Measurements from ENCODE around the gene NEIL3. TPM values are rescaled to one million over a fixed set of nuclear protein-coding genes. Genes with fewer than 3 reads are reported as not detected.

NEIL3 gene
- total and polyA plus RNA-seq, 2 donors (not counting 1 experiment from before 2014, with no cell fraction given): 0.15 TPM; not detected in 1

DNA sequence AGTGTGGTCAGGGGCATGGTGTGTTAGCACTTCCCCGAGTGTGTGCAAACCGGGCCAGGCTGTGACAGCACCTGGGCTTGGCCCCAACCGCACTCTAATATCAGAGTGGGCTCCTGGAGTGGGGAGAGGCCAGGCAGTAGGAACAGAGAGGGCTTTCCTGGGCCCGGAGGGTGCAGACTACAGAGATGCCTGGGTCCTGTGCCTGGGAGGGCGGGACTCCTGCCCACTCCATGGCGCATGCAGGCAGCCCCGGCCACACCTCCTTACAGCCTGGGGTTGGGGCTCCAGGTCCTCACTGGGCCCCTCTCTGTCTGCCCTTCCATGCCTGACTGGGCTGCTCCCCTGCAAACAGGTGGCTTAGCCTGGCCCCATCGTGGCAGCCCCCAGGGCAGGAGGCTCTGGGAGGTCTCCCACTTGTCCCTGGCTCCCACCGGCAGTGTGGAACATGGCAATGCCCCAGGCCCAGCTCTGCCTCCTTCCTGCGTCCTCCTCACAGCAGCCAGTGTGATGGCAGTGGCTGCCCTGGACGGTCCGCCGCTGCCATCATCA is 72.2 kb downstream of the NEIL3 start:
- H3K4me1 ChIP-seq (ENCODE audit: control insufficient read depth in 2 of 2, insufficient read depth in 2 of 2, low read length in 2 of 2): no peaks in the 10 kb centered on the region
- H3K4me3 ChIP-seq (ENCODE audit: control extremely low read depth in 1 of 5, extremely low read depth in 1 of 5, insufficient read depth in 1 of 5, low read depth in 2 of 5, low read length in 4 of 5): no peak overlapping the region
- H3K4me2 ChIP-seq (replicated peaks; ENCODE audit: low read depth, low read length, poor library complexity, severe bottlenecking): no peak overlapping the region
- H3K9me3 Mint-ChIP-seq (ENCODE audit: insufficient read depth): no peaks in the 10 kb centered on the region
- DNase-seq (no peak), ATAC-seq (ENCODE audit: low read depth) (no peak)
- H3K36me3 ChIP-seq (replicated peaks in 1 of 2; ENCODE audit: control extremely low read depth in 1 of 2, control insufficient read depth in 1 of 2, extremely low read depth in 1 of 2, insufficient read depth in 2 of 2, low read length in 1 of 2): no peaks in the 10 kb centered on the region
- WGBS (ENCODE audit: insufficient coverage): 92% methylated on average over 7 of the region's 13 CpGs
- peaks cover 0 to 2% (median 0%) of the 10 kb centered on the region in 3 donors for H3K9me3 ChIP-seq (ENCODE audit: control extremely low read depth in 1 of 3, control insufficient read depth in 2 of 3, insufficient read depth in 1 of 3, low read length in 2 of 3)
- H3K9ac ChIP-seq (ENCODE audit: low read length): no peak overlapping the region
- TF ChIP-seq, protein P1, sequence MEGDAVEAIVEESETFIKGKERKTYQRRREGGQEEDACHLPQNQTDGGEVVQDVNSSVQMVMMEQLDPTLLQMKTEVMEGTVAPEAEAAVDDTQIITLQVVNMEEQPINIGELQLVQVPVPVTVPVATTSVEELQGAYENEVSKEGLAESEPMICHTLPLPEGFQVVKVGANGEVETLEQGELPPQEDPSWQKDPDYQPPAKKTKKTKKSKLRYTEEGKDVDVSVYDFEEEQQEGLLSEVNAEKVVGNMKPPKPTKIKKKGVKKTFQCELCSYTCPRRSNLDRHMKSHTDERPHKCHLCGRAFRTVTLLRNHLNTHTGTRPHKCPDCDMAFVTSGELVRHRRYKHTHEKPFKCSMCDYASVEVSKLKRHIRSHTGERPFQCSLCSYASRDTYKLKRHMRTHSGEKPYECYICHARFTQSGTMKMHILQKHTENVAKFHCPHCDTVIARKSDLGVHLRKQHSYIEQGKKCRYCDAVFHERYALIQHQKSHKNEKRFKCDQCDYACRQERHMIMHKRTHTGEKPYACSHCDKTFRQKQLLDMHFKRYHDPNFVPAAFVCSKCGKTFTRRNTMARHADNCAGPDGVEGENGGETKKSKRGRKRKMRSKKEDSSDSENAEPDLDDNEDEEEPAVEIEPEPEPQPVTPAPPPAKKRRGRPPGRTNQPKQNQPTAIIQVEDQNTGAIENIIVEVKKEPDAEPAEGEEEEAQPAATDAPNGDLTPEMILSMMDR (IDR thresholded peaks at IDR 0.05): no peak
- TF ChIP-seq EZH2 (IDR thresholded peaks at IDR 0.05; ENCODE audit: borderline replicate concordance, insufficient read depth, low read depth, low read length, poor library complexity, severe bottlenecking): no peak
- peaks cover 19% of the 10 kb centered on the region for H3K27me3 Mint-ChIP-seq
- no peaks in the 10 kb centered on the region for H3K27me3 ChIP-seq (replicated peaks in 1 of 4; ENCODE audit: control extremely low read depth in 1 of 4, control insufficient read depth in 3 of 4, insufficient read depth in 4 of 4, low read length in 3 of 4)
- no peaks in the 10 kb centered on the region for H3K79me2 ChIP-seq (ENCODE audit: control insufficient read depth, insufficient read depth, low read length)
- no peaks in the 10 kb centered on the region for H3K4me1 Mint-ChIP-seq
- intact Hi-C loops (cut with micrococcal nuclease): no loop called here
- POLR2A ChIA-PET: no interaction called here
- no peaks in the 10 kb centered on the region for H4K20me1 ChIP-seq (ENCODE audit: control insufficient read depth, insufficient read depth, low read length, poor library complexity, severe bottlenecking)
- CTCF ChIA-PET: interaction anchor here (0.7 kb wide), 1 partner anchor 371 kb away, joined by 3 read pairs; no protein-coding TSS in a partner anchor
- no peak overlapping the region for H3K27ac Mint-ChIP-seq
- H3K4me3 Mint-ChIP-seq: no peak overlapping the region
- no peak overlapping the region for H3K27ac ChIP-seq (ENCODE audit: low read length in 2 of 2)
- H2AFZ ChIP-seq (ENCODE audit: insufficient read depth, low read depth, low read length, poor library complexity, severe bottlenecking): no peak overlapping the region

DNA sequence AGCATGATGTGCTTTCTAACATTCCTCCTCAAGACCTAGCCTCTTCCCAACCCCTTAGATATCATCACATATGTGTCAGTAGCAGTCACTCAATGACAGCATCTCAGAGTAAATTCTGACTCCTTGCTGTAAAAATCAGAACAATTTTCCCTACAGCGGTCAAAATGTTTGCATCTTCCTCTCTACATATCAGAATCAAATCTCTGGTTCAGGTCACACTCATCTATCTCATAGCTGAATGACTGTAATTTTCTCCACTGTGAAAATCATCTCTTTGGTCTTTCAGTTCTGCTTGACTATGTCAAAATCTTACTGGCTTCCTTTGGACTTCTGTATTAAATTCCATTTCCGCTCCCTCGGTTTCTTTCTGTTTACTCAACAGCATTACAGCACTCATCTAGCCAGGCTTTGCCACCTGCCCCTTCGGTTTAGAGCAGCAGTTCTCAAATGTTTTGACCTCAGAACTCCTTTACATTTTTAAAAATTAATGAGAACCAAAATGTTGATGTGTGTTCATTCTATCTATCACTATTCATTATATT is 75.3 kb downstream of the NEIL3 start:
- Mint-ChIP-seq H3K4me1 (no peaks in the 10 kb centered on the region), H3K27ac (no peak overlapping the region), H3K9me3 (ENCODE audit: insufficient read depth) (no peaks in the 10 kb centered on the region), H3K4me3 (no peak overlapping the region), H3K27me3 (peaks cover 19% of the 10 kb centered on the region)
- ATAC-seq (ENCODE audit: low read depth) (no peak), DNase-seq (no peak)
- Histone ChIP-seq H3K27me3 (replicated peaks in 1 of 4; ENCODE audit: control extremely low read depth in 1 of 4, control insufficient read depth in 3 of 4, insufficient read depth in 4 of 4, low read length in 3 of 4) (no peaks in the 10 kb centered on the region), H4K20me1 (ENCODE audit: control insufficient read depth, insufficient read depth, low read length, poor library complexity, severe bottlenecking) (no peaks in the 10 kb centered on the region), H3K36me3 (replicated peaks in 1 of 2; ENCODE audit: control extremely low read depth in 1 of 2, control insufficient read depth in 1 of 2, extremely low read depth in 1 of 2, insufficient read depth in 2 of 2, low read length in 1 of 2) (no peaks in the 10 kb centered on the region), H3K4me2 (replicated peaks; ENCODE audit: low read depth, low read length, poor library complexity, severe bottlenecking) (no peak overlapping the region), H3K79me2 (ENCODE audit: control insufficient read depth, insufficient read depth, low read length) (no peaks in the 10 kb centered on the region), H3K4me3 (ENCODE audit: control extremely low read depth in 1 of 5, extremely low read depth in 1 of 5, insufficient read depth in 1 of 5, low read depth in 2 of 5, low read length in 4 of 5) (no peak overlapping the region), H3K9me3 (ENCODE audit: control extremely low read depth in 1 of 3, control insufficient read depth in 2 of 3, insufficient read depth in 1 of 3, low read length in 2 of 3) (peaks cover 0 to 2% (median 0%) of the 10 kb centered on the region in 3 donors), H2AFZ (ENCODE audit: insufficient read depth, low read depth, low read length, poor library complexity, severe bottlenecking) (no peak overlapping the region), H3K27ac (ENCODE audit: low read length in 2 of 2) (no peak overlapping the region), H3K9ac (ENCODE audit: low read length) (no peak overlapping the region), H3K4me1 (ENCODE audit: control insufficient read depth in 2 of 2, insufficient read depth in 2 of 2, low read length in 2 of 2) (no peaks in the 10 kb centered on the region)
- POLR2A ChIA-PET: no interaction called here
- intact Hi-C loops (cut with micrococcal nuclease): no loop called here
- CTCF ChIA-PET: no interaction called here
- no peak for TF ChIP-seq EZH2 (IDR thresholded peaks at IDR 0.05; ENCODE audit: borderline replicate concordance, insufficient read depth, low read depth, low read length, poor library complexity, severe bottlenecking)
- TF ChIP-seq, protein P1 (IDR thresholded peaks at IDR 0.05): no peak
- WGBS (ENCODE audit: insufficient coverage): 97% methylated on average over 3 of the region's 4 CpGs
